RKO (cell line): ENCODE results near the gene IFIT2.
"Not testable (repeated sequence)": the region's sequence is repeated elsewhere in the genome, so short reads cannot be mapped to it uniquely, and the experiment has no call there.

Source experiments
- DNase-seq: peaks from one replicate; pipeline ENCODE4 v3.0.0-alpha.2; 2016; ENCODE audit warnings: low spot score

The IFIT2 gene

GRCh38 chr10:89342206-89342958 is 40.5 kb downstream of the IFIT2 start:
- DNase-seq: peak; percentile 10

- DNase-seq: no peak
Measured at GRCh38 chr10:89343089-89343767, 41.4 kb downstream of the IFIT2 start.

GRCh38 chr10:89344156-89344555 is 42.3 kb downstream of the IFIT2 start:
- DNase-seq: no peak

GRCh38 chr10:89345367-89346000 is 43.6 kb downstream of the IFIT2 start:
- DNase-seq: no peak

- DNase-seq: no peak
Measured at GRCh38 chr10:89346405-89347254, 44.8 kb downstream of the IFIT2 start.

- no peak for DNase-seq
Measured at GRCh38 chr10:89347701-89348457, 46.0 kb downstream of the IFIT2 start.

GRCh38 chr10:89348481-89348880 is 46.6 kb downstream of the IFIT2 start:
- no peak for DNase-seq

- DNase-seq: no peak
Measured at GRCh38 chr10:89348975-89349374, 47.1 kb downstream of the IFIT2 start.

GRCh38 chr10:89350631-89351315 is 48.9 kb downstream of the IFIT2 start:
- not testable (repeated sequence) for DNase-seq

- no peak for DNase-seq
Measured at GRCh38 chr10:89351412-89351779, 49.5 kb downstream of the IFIT2 start.

- DNase-seq: peak; percentile 26
Measured at GRCh38 chr10:89351780-89352597, 50.1 kb downstream of the IFIT2 start.

GRCh38 chr10:89352802-89353201 is 51.0 kb downstream of the IFIT2 start:
- DNase-seq: no peak

GRCh38 chr10:89355394-89355931 is 53.6 kb downstream of the IFIT2 start:
- DNase-seq: peak; percentile 29

- no peak for DNase-seq
Measured at GRCh38 chr10:89357096-89357495, 55.2 kb downstream of the IFIT2 start.

- no peak for DNase-seq
Measured at GRCh38 chr10:89357975-89358374, 56.1 kb downstream of the IFIT2 start.
